ENCODE results near the gene PCCA. TPM values are rescaled to one million over a fixed set of nuclear protein-coding genes. Genes with fewer than 3 reads are reported as not detected.

Gene PCCA
- total RNA-seq, 1 experiment from 2014 or later = 52.8 TPM

DNA sequence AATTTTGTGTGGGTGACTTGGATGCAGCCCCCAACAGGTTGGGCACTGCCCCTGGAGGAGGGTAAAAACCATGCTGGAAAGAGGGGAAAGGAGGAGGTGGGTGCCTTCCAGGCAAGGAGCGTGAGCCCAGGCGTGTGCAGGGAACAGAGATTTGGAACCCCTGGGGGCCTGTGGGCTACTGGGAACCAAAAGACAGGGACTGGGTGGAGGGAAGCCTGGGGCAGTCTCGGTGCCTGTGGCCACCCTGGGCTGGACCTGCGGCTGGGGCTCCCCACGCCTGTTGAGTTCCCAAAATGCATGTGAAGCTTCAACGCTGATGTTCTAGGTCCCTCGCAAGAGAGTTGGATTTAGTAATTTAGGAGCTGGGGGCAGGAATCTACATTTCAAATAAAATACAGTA is 474.9 kb downstream of the PCCA start:
- CTCF ChIA-PET = no interaction called here
- Mint-ChIP-seq H3K27ac (no peak overlapping the region), H3K9me3 (peaks cover 34% of the 10 kb centered on the region), H3K27me3 (ENCODE audit: low read depth) (peaks cover 4% of the 10 kb centered on the region; the same call in 1 of the 2 replicates), H3K4me3 (no peak overlapping the region), H3K4me1 (peaks cover 3% of the 10 kb centered on the region; the same call in 1 of the 2 replicates), H3K36me3 (peaks cover 21% of the 10 kb centered on the region)
- ATAC-seq (no peak), DNase-seq (ENCODE audit: low spot score) (no peak)
- no peak for TF ChIP-seq RELA (CRISPR knock-in tag; IDR thresholded peaks at IDR 0.05; ENCODE audit: borderline replicate concordance)
- TF ChIP-seq, protein P1, sequence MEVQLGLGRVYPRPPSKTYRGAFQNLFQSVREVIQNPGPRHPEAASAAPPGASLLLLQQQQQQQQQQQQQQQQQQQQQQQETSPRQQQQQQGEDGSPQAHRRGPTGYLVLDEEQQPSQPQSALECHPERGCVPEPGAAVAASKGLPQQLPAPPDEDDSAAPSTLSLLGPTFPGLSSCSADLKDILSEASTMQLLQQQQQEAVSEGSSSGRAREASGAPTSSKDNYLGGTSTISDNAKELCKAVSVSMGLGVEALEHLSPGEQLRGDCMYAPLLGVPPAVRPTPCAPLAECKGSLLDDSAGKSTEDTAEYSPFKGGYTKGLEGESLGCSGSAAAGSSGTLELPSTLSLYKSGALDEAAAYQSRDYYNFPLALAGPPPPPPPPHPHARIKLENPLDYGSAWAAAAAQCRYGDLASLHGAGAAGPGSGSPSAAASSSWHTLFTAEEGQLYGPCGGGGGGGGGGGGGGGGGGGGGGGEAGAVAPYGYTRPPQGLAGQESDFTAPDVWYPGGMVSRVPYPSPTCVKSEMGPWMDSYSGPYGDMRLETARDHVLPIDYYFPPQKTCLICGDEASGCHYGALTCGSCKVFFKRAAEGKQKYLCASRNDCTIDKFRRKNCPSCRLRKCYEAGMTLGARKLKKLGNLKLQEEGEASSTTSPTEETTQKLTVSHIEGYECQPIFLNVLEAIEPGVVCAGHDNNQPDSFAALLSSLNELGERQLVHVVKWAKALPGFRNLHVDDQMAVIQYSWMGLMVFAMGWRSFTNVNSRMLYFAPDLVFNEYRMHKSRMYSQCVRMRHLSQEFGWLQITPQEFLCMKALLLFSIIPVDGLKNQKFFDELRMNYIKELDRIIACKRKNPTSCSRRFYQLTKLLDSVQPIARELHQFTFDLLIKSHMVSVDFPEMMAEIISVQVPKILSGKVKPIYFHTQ (CRISPR knock-in tag; IDR thresholded peaks at IDR 0.05) = no peak
- POLR2A ChIA-PET = no interaction called here

DNA sequence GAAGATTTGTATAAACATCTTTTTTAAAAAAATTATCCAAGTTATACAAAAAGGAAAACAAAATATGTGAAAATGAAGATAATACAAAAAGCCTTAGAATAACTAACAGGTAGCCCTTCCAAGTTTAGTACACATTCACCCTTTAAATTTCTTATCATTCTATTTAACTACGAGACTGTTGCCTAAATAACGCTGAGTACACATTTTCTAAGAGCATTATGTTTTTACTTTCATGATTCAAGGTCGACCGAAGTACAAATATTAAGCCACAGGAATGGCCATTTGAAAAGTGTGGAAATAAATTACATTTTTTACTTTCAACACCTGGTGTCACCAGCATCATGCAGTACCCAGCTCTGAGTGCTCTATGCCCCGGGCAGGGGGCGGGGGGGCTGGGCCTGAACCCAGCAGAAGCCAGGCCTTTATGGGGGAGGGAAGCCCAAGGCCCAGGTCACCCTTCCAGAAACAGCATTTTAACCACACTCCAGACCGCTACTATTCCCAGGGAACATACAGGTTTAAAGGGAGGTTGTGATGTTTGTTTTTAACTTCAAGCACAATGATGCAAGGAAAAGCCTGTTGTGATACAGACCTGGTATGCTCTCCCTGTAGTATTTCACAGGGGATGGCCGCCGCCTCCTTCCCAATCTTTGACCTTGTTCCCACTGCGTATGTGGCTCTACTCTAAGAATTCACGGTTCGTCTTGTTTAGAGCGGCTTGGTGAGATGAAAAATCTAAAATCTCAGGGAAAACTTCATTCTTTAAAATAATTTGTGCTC is 475.7 kb downstream of the PCCA start:
- DNase-seq (ENCODE audit: low spot score) (no peak), ATAC-seq (peak; percentile 65)
- Mint-ChIP-seq H3K4me3 (no peak overlapping the region), H3K27ac (peak overlapping the region; percentile 29; the same call in 1 of the 2 replicates), H3K27me3 (ENCODE audit: low read depth) (peaks cover 4% of the 10 kb centered on the region; the same call in 1 of the 2 replicates), H3K4me1 (peaks cover 3% of the 10 kb centered on the region; the same call in 1 of the 2 replicates), H3K9me3 (peaks cover 40% of the 10 kb centered on the region), H3K36me3 (peaks cover 25% of the 10 kb centered on the region)
- TF ChIP-seq ETV6 (CRISPR knock-in tag; IDR thresholded peaks at IDR 0.05) (no peak), FOXJ3 (CRISPR knock-in tag; IDR thresholded peaks at IDR 0.05; ENCODE audit: borderline replicate concordance) (no peak), ZNF121 (CRISPR knock-in tag; IDR thresholded peaks at IDR 0.05) (no peak), JUN (CRISPR knock-in tag; IDR thresholded peaks at IDR 0.05) (no peak)
- TF ChIP-seq, protein P2, sequence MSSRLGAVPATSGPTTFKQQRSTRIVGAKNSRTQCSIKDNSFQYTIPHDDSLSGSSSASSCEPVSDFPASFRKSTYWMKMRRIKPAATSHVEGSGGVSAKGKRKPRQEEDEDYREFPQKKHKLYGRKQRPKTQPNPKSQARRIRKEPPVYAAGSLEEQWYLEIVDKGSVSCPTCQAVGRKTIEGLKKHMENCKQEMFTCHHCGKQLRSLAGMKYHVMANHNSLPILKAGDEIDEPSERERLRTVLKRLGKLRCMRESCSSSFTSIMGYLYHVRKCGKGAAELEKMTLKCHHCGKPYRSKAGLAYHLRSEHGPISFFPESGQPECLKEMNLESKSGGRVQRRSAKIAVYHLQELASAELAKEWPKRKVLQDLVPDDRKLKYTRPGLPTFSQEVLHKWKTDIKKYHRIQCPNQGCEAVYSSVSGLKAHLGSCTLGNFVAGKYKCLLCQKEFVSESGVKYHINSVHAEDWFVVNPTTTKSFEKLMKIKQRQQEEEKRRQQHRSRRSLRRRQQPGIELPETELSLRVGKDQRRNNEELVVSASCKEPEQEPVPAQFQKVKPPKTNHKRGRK (CRISPR knock-in tag; IDR thresholded peaks at IDR 0.05; ENCODE audit: borderline replicate concordance) = no peak
- TF ChIP-seq, protein P3, sequence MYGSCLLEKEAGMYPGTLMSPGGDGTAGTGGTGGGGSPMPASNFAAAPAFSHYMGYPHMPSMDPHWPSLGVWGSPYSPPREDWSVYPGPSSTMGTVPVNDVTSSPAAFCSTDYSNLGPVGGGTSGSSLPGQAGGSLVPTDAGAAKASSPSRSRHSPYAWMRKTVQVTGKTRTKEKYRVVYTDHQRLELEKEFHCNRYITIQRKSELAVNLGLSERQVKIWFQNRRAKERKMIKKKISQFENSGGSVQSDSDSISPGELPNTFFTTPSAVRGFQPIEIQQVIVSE (CRISPR knock-in tag; IDR thresholded peaks at IDR 0.05; ENCODE audit: borderline replicate concordance) = no peak
- ChIA-PET CTCF (interaction anchor here (0.9 kb wide), 1 partner anchor 8 kb away, joined by 3 read pairs; no protein-coding TSS in a partner anchor), POLR2A (no interaction called here)

DNA sequence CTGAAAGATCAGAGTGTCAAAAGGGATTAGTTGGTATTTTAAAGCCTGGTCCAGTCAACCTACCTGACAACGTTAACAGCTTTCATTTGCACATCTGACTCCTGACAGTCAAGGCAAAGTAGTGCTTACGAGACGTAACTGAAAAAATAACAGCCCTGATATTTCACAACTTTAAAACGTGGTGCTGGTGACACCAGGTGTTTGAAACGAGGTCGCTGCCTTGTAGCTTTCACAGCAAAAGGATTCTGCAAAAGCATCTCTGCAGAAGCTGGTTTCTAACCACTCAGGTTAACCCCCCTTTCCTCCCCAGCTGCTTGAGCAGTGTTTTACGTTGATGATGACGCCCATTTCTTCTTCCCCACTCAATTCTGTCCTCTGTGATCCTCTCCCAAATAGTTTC is 476.4 kb downstream of the PCCA start:
- H3K9me3 Mint-ChIP-seq = peaks cover 45% of the 10 kb centered on the region
- ATAC-seq = no peak
- no peak for DNase-seq (ENCODE audit: low spot score)
- H3K4me3 Mint-ChIP-seq = no peak overlapping the region
- TF ChIP-seq, protein P4, sequence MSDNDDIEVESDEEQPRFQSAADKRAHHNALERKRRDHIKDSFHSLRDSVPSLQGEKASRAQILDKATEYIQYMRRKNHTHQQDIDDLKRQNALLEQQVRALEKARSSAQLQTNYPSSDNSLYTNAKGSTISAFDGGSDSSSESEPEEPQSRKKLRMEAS (CRISPR knock-in tag; IDR thresholded peaks at IDR 0.05) = no peak
- TF ChIP-seq, protein P5, sequence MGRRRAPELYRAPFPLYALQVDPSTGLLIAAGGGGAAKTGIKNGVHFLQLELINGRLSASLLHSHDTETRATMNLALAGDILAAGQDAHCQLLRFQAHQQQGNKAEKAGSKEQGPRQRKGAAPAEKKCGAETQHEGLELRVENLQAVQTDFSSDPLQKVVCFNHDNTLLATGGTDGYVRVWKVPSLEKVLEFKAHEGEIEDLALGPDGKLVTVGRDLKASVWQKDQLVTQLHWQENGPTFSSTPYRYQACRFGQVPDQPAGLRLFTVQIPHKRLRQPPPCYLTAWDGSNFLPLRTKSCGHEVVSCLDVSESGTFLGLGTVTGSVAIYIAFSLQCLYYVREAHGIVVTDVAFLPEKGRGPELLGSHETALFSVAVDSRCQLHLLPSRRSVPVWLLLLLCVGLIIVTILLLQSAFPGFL (CRISPR knock-in tag; IDR thresholded peaks at IDR 0.05; ENCODE audit: borderline replicate concordance) = no peak
- no peak for TF ChIP-seq SMAD4 (CRISPR knock-in tag; IDR thresholded peaks at IDR 0.05)
- TF ChIP-seq, protein P6, sequence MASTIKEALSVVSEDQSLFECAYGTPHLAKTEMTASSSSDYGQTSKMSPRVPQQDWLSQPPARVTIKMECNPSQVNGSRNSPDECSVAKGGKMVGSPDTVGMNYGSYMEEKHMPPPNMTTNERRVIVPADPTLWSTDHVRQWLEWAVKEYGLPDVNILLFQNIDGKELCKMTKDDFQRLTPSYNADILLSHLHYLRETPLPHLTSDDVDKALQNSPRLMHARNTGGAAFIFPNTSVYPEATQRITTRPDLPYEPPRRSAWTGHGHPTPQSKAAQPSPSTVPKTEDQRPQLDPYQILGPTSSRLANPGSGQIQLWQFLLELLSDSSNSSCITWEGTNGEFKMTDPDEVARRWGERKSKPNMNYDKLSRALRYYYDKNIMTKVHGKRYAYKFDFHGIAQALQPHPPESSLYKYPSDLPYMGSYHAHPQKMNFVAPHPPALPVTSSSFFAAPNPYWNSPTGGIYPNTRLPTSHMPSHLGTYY (CRISPR knock-in tag; IDR thresholded peaks at IDR 0.05) = no peak
- no peak for TF ChIP-seq FOXK1 (CRISPR knock-in tag; IDR thresholded peaks at IDR 0.05)
- TF ChIP-seq RELA (CRISPR knock-in tag; IDR thresholded peaks at IDR 0.05; ENCODE audit: borderline replicate concordance) = no peak
- TF ChIP-seq FOXJ3 (CRISPR knock-in tag; IDR thresholded peaks at IDR 0.05; ENCODE audit: borderline replicate concordance) = no peak
- peaks cover 30% of the 10 kb centered on the region for H3K36me3 Mint-ChIP-seq
- CTCF ChIA-PET = interaction anchor here (0.9 to 1.0 kb wide), 2 partner anchors 8 to 9 kb away, joined by 3 read pairs; no protein-coding TSS in a partner anchor
- POLR2A ChIA-PET = no interaction called here
- no peak overlapping the region; the same call in 1 of the 2 replicates for H3K27ac Mint-ChIP-seq
- peaks cover 3% of the 10 kb centered on the region; the same call in 1 of the 2 replicates for H3K4me1 Mint-ChIP-seq
- peaks cover 4% of the 10 kb centered on the region; the same call in 1 of the 2 replicates for H3K27me3 Mint-ChIP-seq (ENCODE audit: low read depth)
